GM19324 (cell line): Measurements from ENCODE around the gene CBFA2T3.
"Not testable (repeated sequence)": the region's sequence is repeated elsewhere in the genome, so short reads cannot be mapped to it uniquely, and the experiment has no call there.

Experiments used
- ATAC-seq: cut with Tn5 transposase; IDR thresholded peaks from one replicate; pipeline ENCODE4 v1.9.1; 2021; ENCODE audit warnings: mild to moderate bottlenecking, moderate library complexity; ENCODE audit not compliant: unreplicated experiment, low FRiP score

CBFA2T3 gene

DNA sequence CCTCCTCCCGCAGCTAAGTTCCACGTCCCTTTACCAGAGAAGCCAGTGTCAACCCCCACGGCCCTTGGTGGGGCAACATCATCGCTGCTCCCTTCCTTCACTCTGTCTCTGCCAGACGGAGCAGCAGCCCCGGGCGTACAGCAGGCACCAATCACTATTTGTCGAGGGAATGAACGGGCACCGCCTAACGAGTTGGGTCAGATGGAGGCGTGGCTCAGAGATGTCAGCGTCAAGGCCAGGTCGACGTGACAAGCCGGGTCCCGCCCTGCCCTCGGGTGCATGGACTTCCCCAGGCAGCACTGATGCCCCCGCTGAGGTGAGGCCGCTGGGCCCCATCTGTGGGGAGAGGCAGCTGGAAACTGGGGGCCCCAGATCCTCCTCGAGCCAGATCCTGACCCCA is 50.0 kb downstream of the CBFA2T3 start:
- ATAC-seq: no peak

DNA sequence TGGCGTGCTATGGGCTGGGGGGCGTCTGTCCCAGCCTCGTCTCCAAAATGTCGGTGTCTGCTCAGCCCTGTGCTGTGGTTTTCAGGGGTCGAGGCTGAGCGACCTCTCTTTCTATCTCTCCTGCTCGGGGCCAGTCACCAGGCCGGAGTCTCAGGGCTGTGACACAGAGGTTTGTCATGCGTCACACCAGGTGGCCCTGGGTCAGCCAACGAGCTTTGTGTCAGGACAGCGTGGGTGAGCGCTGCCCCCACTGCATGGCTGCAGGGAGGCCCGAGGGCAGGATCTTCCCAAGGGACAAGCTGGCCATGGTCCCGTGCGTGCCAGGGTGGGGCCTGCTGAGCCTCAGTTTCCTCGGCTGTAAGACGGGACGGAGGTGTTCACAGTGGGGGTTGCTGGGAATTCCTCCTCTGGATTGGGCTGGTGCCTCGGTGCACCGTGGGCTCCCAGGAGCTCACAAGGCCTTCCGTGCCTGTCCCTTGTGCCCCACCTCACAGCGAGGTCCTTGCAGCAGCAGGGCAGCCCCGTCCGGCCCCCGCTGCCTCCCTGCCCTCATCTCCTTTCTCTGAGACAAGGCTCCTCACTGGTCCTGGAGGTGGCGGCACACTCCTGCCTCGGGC is 50.5 kb downstream of the CBFA2T3 start:
- no peak for ATAC-seq

GRCh38 chr16:88925540-88925887 is 51.5 kb downstream of the CBFA2T3 start:
- ATAC-seq: no peak

- no peak for ATAC-seq
Measured at GRCh38 chr16:88924834-88925539, 52.0 kb downstream of the CBFA2T3 start.

DNA sequence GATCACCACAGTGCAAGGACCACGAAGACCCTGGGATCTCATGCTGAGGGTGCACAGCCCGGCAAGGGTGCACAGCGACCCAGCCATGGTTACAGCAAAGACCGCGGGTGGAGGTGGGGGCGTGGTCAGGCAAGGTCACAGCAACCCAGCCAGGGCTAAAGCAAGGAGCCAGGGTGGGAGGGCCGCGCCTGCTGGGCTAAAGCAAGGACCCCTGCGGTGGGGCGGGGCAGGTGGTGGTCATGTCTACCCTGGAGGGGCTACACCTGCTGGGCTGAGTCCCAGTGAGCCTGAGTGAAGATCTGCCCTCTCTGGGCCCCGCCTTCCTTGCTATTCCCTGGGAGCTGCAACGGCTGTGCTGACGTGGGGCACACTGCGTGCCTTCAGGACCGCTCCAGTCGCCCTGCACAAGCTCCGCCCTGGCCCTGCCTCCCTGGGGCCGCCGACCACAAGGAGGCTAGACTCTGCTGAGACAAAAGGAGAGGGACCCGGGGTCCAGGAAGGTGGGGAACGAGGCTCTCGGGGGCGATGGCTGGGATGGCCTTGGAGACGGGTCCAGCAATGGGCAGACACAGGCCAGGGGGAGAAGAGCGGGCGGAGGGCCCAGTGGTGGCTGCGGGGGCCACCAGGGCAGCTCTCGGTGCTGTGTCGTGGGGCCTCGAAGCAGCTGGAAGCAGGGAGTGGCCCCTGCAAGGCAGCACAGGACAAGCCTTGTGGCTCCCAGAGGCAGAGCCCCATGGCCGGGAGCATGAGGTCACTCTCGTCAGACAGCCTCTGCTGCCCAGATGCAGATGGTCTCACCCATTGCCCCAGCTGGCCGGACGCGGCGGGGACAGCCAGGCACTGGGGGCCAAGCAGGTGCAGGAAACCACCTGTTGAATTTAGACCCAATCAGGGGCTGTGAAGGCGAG is 52.8 kb downstream of the CBFA2T3 start:
- no peak for ATAC-seq

DNA sequence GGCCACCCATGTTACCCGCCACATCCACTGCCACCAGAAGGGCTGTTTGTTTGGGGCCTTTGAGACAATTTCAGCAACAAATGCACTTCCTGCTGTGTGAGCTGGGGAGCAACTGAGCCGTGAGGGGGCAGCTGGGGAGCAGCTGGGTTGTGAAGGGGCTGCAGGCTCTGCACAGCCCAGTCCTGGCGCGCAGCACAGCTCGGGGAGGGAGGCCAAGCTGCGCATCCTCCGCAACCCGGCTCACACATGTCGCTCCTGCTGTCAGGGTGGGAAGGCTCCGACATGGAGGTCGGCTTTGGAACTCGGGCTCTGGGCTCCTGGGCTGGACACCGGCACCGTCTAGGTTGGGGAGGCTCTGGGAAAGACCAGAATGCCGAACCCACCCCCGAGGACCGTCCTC is 53.6 kb downstream of the CBFA2T3 start:
- no peak for ATAC-seq

- no peak for ATAC-seq
Measured at GRCh38 chr16:88922826-88923410, 54.1 kb downstream of the CBFA2T3 start.

DNA sequence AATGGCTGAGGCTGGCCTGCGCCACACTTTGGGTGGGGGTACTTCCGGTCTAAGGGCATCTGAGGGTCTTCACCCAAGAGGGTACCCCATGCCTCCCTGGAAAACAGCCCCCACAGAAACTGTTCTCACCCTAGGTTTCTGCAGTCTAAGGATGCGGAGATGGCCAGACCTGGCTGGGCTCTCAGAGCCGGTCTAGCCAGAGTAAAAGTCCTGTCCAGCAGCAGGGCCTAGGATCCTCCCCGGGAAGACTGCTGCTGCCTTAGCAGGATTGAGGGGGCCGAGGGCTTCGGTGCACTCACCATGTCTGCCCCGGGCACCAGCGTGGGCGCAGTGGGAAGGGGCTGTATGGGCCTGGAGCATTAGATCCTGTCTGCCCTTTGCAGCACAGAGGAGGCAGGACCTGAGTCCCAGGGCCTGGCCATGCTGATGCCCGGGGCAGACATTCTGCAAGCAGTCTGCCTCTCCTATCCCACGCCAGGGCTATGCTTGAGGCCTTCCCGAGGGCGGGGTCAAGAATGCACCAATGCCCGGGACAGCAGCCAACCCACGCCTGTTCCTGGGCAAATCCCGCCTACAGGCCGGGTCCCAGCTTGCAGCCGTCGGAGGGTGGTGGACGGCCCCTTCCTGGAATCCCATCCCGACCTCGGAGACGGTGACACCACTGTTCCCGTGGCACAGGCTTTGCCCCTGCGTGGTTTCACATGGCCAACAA is 54.7 kb downstream of the CBFA2T3 start:
- no peak for ATAC-seq

DNA sequence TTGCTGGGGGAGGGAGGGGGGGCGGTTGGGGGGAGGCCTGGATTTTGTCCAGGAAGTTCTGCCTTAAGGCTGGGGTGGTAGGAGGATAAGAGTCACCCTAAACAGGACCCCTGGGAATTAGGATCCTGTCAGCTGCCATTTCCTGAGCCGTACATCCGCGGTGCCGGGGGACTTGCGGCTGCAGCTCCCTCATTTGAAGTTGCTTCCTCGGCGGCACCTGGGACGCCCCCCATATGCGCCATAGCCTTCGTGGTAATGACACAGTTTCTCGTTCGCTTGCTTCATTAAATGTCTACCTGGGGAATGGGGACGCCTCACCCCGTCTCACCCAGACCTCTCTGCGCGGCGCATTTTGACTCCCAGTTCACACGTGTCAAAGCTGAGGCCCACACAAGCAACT is 55.4 kb downstream of the CBFA2T3 start:
- ATAC-seq: no peak

DNA sequence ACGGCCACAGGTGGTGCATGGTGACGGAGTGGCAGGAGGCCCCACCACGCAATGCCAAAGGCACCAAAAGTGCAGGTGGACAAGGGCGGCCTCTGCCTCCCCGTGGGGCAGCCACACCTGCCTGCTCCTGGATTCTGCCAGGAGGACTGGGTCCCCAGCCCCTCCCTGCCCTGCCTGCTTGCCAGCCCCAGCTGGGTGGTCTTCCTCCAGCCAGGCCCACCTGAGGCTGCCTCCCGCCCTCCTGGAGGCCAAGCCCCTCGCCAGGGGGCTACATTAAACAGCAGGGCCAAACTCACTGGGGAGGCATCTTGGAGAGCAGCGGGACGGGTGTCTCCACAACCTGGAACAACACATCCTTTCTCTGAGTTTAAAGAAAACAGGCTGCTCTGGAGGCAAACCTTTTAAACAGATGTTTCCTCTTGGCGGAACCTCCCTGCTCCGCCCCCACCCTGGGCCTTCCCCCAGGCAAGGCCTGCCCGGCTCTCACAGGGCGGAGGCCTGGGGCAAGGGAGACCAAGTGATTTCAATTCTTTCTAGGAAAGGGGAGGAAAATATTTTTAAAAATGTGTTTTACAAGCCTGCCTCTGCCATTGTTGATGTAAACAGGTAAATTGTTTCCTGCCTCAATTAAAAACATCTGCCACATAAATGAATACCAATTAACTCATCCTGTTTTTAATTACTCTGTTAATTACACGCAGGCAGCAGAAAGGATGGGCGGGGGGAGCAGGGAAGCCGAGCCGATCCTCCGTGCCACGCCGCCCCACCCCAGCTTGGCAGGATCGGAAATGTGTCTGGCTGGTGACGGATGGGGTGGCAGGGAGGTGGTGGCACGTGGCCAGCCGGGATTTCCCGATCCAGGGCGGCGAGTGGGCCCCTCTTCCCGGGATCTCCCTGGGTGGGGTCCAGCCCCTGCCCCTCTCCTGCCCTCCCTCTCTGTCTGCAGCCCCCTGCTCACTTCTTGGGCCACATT is 56.1 kb downstream of the CBFA2T3 start:
- ATAC-seq: no peak

- ATAC-seq: no peak
Measured at GRCh38 chr16:88919936-88920335, 57.1 kb downstream of the CBFA2T3 start.

- not testable (repeated sequence) for ATAC-seq
Measured at GRCh38 chr16:88918896-88919295, 58.1 kb downstream of the CBFA2T3 start.

DNA sequence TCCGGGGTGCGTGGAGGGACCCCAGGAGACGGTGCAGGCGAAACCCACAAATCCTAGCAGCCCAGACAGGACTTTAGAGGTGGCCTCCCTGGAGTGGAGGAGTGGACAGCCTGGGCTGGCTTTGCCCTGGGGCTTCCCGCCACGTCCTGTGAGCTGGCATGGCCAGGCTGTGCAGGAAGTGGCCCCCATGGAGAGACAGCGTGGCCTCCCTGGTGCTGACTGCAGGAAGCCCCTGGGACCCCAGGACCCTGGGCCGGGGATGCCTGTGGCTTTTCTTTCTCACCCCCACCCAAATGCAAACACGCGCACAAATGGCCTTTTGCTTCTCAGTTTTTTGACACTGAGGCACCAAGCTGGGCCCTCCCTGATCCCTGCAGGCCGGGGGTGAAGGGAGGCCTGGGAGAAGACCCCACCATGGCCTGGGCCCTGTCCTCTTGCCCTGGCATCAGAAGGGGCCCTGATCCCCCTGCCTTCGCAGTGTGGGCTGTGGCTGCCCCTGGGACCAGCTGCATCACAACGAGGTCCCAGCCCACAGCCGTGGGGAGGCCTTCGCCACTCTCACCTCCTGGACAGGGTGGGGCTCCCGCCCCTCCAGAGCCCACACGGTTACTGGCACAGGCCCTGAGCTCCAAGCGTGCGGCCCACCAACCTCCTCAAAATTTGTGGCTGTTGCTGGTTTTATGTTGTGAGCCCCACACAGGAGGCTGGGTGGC is 58.9 kb downstream of the CBFA2T3 start:
- no peak for ATAC-seq

DNA sequence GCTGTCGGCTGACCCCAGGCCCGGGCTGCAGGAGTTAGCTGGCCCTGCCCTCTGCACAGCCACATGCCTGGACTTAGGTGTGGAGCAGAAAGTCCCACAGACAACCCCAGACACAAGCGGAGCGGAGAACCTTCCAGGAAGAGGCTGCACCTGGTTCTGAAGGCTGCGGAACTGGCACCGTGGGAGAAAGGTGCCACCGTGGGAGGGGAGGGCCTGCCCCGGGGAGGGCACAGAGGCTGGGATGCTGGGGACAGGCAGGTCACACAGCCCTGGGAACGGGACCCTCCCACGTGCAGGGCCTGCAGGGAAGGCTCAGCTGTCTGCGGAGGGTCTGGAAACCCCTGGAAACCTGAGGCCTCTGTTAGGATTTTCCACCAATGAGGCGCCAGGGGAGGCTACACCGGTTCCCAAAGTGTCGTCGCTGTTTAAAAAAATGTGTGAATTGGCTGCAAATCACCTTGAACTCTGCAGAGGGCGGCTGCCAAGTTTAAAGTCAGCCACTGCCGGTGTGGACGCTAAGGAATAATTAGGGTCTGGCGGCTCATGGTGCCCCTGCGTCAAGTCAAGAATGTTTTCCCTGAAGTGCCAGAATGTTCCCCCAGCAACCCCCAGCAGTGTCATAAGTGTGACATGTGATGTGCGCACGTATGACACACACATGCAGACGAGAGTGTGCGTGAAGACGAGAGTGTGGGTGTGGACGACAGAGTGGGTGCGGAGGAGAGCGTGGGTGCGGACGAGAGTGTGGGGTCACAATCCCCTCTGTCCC is 59.7 kb downstream of the CBFA2T3 start:
- ATAC-seq: no peak

GRCh38 chr16:88915639-88916327 is 61.2 kb downstream of the CBFA2T3 start:
- ATAC-seq: no peak

DNA sequence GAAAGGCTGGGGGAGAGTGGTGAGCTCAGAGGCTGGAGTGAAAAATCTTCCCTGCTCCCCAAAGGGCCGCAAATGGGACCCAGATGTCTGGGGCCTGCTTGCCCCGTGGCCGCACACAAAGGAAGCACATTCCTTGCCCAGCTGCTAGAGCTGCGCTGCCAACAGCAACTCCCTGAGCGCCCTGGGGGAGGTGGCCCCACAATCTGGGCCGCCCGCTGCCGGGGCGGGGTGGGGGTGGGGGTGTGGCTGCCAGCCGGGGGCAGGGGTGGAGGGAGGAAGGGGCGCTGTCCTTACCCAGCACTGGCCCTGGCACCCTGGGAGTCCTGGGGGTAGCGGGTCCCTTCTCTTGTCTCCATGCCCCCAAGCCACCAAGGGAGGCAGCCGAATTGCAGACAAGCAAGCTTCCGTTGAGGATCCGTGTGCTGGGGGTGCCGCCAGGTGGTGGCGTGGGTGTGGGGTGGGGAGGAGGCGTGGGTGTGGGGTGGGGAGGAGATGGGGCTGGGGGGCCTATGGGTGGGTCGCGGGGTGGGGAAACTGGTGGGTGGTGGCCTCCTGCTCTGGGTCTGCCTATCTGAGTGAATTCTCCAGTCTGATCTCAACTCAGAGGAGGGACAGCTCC is 62.1 kb downstream of the CBFA2T3 start:
- no peak for ATAC-seq

DNA sequence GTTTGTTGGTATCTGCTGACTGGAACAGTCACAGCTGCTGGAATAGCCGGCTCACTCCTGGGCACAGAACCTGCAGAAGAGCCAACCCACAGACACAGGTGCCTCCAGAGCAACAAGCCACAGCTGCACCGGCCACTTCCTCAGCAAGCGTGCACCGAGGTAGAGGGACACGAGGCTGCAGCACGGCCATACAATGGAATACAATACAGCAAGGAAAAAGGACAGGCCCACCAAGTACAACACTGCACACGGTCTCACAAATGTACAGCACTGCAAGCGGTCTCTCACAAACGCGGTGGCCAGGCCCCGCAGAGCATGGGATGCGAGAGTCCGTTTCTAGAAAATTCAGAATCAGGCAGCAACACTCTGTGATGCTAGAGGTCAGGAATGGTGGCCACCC is 63.1 kb downstream of the CBFA2T3 start:
- no peak for ATAC-seq
